Ishikawa (cell line): ENCODE data around the gene PRKCE.

ENCODE experiments used
- CEBPB ChIP-seq: IDR thresholded peaks from 2 replicates; pipeline ENCODE4 v1.6.1; 2012
- EGR1 ChIP-seq: IDR thresholded peaks from 2 replicates; pipeline ENCODE4 v1.6.1; 2012
- EP300 ChIP-seq: IDR thresholded peaks from 2 replicates; pipeline ENCODE4 v1.6.1; 2012; ENCODE audit warnings: borderline replicate concordance
- NFIC ChIP-seq: IDR thresholded peaks from 2 replicates; pipeline ENCODE4 v1.6.1; 2012
- RAD21 ChIP-seq: IDR thresholded peaks from 2 replicates; pipeline ENCODE4 v1.6.1; 2012; ENCODE audit warnings: low read depth
- TAF1 ChIP-seq: IDR thresholded peaks from 2 replicates; pipeline ENCODE4 v1.6.1; 2012; ENCODE audit warnings: low read depth, mild to moderate bottlenecking
- TCF12 ChIP-seq: IDR thresholded peaks from 2 replicates; pipeline ENCODE4 v1.6.1; 2012; ENCODE audit warnings: low read depth
- TF ChIP-seq, protein P1 (sequence below): IDR thresholded peaks from 2 replicates; pipeline ENCODE4 v1.6.1; 2012
- TF ChIP-seq, protein P2 (sequence below): IDR thresholded peaks from 2 replicates; pipeline ENCODE4 v1.6.1; 2012; ENCODE audit warnings: low read depth, mild to moderate bottlenecking

DNA sequence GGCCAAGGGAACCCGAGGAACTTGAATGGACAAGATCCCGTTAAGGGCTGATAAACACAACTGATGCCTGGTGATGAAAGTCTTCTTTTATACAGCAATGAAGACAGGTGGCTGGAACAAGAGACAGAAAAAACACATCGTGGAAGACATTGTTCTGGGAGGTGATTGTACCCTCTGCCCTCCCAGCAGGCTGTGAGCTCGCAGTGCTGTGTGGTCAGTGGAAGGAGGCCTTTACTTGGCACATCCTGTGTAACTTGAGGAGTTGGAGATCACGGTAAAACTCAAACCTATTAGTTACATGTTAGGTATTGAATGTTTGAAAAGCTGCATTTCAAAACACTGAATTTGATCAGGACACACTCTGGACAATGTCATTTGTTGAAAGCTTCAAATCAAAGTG, 395.8 kb downstream of the PRKCE start:
- TF ChIP-seq TCF12 (no peak), TAF1 (no peak), NFIC (no peak), RAD21 (no peak), EP300 (no peak), EGR1 (no peak), CEBPB (no peak)
- TF ChIP-seq, protein P1, sequence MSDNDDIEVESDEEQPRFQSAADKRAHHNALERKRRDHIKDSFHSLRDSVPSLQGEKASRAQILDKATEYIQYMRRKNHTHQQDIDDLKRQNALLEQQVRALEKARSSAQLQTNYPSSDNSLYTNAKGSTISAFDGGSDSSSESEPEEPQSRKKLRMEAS: no peak
- TF ChIP-seq, protein P2, sequence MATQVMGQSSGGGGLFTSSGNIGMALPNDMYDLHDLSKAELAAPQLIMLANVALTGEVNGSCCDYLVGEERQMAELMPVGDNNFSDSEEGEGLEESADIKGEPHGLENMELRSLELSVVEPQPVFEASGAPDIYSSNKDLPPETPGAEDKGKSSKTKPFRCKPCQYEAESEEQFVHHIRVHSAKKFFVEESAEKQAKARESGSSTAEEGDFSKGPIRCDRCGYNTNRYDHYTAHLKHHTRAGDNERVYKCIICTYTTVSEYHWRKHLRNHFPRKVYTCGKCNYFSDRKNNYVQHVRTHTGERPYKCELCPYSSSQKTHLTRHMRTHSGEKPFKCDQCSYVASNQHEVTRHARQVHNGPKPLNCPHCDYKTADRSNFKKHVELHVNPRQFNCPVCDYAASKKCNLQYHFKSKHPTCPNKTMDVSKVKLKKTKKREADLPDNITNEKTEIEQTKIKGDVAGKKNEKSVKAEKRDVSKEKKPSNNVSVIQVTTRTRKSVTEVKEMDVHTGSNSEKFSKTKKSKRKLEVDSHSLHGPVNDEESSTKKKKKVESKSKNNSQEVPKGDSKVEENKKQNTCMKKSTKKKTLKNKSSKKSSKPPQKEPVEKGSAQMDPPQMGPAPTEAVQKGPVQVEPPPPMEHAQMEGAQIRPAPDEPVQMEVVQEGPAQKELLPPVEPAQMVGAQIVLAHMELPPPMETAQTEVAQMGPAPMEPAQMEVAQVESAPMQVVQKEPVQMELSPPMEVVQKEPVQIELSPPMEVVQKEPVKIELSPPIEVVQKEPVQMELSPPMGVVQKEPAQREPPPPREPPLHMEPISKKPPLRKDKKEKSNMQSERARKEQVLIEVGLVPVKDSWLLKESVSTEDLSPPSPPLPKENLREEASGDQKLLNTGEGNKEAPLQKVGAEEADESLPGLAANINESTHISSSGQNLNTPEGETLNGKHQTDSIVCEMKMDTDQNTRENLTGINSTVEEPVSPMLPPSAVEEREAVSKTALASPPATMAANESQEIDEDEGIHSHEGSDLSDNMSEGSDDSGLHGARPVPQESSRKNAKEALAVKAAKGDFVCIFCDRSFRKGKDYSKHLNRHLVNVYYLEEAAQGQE: no peak
